Diencephalon (tissue), 1 donor: ENCODE measurements around the gene MARCHF2. TPM values are rescaled to one million over a fixed set of nuclear protein-coding genes. Genes with fewer than 3 reads are reported as not detected.

ENCODE experiments used
- small RNA-seq: library from RNA; depleted of rRNA; stranded (forward); fragments of <200 nt; gene quantifications from one replicate; pipeline ENCODE3, GENCODE V24; 2014
- total RNA-seq: library from RNA; depleted of rRNA; stranded (reverse); fragments of >200 nt; gene quantifications from one replicate; pipeline ENCODE4 v1.2.3, GENCODE V29; 2014

The MARCHF2 gene, protein sequence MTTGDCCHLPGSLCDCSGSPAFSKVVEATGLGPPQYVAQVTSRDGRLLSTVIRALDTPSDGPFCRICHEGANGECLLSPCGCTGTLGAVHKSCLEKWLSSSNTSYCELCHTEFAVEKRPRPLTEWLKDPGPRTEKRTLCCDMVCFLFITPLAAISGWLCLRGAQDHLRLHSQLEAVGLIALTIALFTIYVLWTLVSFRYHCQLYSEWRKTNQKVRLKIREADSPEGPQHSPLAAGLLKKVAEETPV
- total RNA-seq = 87.0 TPM

GRCh38 chr19:8412783-8413628, at the start of gene MARCHF2:
TSS of gene MARCHF2 (plus strand) at chr19:8413305. CDS start at chr19:8421841, 8,536 bp downstream.

DNA sequence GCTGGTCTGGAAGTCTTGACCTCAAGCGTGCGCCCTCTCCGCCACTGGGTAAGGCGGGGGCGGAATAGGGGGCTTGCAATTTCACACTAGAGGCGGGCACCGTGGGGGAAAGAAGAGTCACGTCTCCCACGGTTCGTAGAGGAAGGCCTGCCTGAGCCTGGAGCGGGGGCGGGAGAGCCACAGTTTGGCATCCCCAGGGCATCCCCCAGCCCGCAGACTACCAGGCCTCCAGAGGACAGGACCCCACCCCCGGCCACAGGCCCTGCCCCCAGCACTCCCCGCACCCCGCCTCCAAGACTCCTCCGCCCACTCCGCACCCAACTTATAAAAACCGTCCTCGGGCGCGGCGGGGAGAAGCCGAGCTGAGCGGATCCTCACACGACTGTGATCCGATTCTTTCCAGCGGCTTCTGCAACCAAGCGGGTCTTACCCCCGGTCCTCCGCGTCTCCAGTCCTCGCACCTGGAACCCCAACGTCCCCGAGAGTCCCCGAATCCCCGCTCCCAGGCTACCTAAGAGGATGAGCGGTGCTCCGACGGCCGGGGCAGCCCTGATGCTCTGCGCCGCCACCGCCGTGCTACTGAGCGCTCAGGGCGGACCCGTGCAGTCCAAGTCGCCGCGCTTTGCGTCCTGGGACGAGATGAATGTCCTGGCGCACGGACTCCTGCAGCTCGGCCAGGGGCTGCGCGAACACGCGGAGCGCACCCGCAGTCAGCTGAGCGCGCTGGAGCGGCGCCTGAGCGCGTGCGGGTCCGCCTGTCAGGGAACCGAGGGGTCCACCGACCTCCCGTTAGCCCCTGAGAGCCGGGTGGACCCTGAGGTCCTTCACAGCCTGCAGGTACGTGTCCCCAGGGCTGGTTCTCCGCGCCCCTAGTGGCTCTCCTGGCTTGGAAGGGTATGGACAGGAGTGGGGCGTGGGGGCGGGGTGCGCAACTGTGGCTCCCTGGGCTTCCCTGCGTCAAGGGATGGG, 49.0 kb upstream of the MARCHF2 start, which contains the start of gene ANGPTL4:
TSS of gene ANGPTL4 (plus strand) at position 353 of the 969 bp plus-strand sequence. CDS start at position 520, 167 bp downstream.

GRCh38 chr19:8389891-8390616, 23.1 kb upstream of the MARCHF2 start, which contains the start of gene RAB11B:
TSS of gene RAB11B (plus strand) at chr19:8390360. CDS start at chr19:8390417, 57 bp downstream.

GRCh38 chr19:8444677-8445487, 31.8 kb downstream of the MARCHF2 start, which contains the start of gene HNRNPM:
TSS of gene HNRNPM (plus strand) at chr19:8444975. CDS start at chr19:8444999, 24 bp downstream.

Small RNA genes lying within 50 kb of the gene (small RNA-seq; reads per million reads assigned to genes)
- gene MIR4999 = 0.10 reads per million

Other genes with a start within 250 kb of the MARCHF2 start
- 55.6 TPM for gene CERS4, start 203.9 kb upstream of the MARCHF2 start, total RNA-seq
- 19.1 TPM for gene CD320, start 104.9 kb upstream of the MARCHF2 start, total RNA-seq
- 8.3 TPM for gene NDUFA7, start 91.9 kb upstream of the MARCHF2 start, total RNA-seq
- gene RPS28, start 91.8 kb upstream of the MARCHF2 start, total RNA-seq = 104 TPM
- 6.0 TPM for gene KANK3, start 70.0 kb upstream of the MARCHF2 start, total RNA-seq
- gene ANGPTL4, start 49.1 kb upstream of the MARCHF2 start, total RNA-seq = 1.6 TPM
- 122 TPM for gene RAB11B, start 22.9 kb upstream of the MARCHF2 start, total RNA-seq
- 74.3 TPM for gene HNRNPM, start 31.7 kb downstream of the MARCHF2 start, total RNA-seq
- gene PRAM1, start 89.3 kb downstream of the MARCHF2 start, total RNA-seq = under 0.01 TPM
- 3.7 TPM for gene ZNF414, start 100.9 kb downstream of the MARCHF2 start, total RNA-seq
- gene MYO1F, start 164.1 kb downstream of the MARCHF2 start, total RNA-seq = 4.8 TPM
- 42.7 TPM for gene ADAMTS10, start 197.4 kb downstream of the MARCHF2 start, total RNA-seq
- not detected for gene NFILZ, start 217.3 kb downstream of the MARCHF2 start, total RNA-seq